ENCODE data around the gene DPH5.

DPH5 gene

GRCh38 chr1:101029184-101029583 is 3.6 kb upstream of the DPH5 start:
- DNase-seq = no peak

GRCh38 chr1:101028466-101028865 is 2.9 kb upstream of the DPH5 start:
- DNase-seq = no peak

- DNase-seq = no peak
Observed at GRCh38 chr1:101027194-101027772, 1.7 kb upstream of the DPH5 start.

- DNase-seq = no peak
Observed at GRCh38 chr1:101026430-101026788, 825 bp upstream of the DPH5 start.

GRCh38 chr1:101025283-101025656 is 314 bp downstream of the DPH5 start:
- DNase-seq = no peak

GRCh38 chr1:101022294-101022693 is 3.3 kb downstream of the DPH5 start:
- DNase-seq = no peak

GRCh38 chr1:101017448-101017847 is 8.1 kb downstream of the DPH5 start:
- DNase-seq = no peak

- DNase-seq = no peak
Observed at GRCh38 chr1:101013776-101014175, 11.8 kb downstream of the DPH5 start.

- DNase-seq = no peak
Observed at GRCh38 chr1:101008229-101008834, 17.3 kb downstream of the DPH5 start.

- no peak for DNase-seq
Observed at GRCh38 chr1:101006553-101006952, 19.0 kb downstream of the DPH5 start.

GRCh38 chr1:101005871-101006270 is 19.7 kb downstream of the DPH5 start:
- no peak for DNase-seq

GRCh38 chr1:101005183-101005582 is 20.4 kb downstream of the DPH5 start:
- no peak for DNase-seq

- no peak for DNase-seq
Observed at GRCh38 chr1:101004670-101005069, 20.9 kb downstream of the DPH5 start.

GRCh38 chr1:101004061-101004460 is 21.5 kb downstream of the DPH5 start:
- DNase-seq = no peak

- DNase-seq = no peak
Observed at GRCh38 chr1:101003012-101003650, 22.5 kb downstream of the DPH5 start.

- DNase-seq = no peak
Observed at GRCh38 chr1:101002551-101002950, 23.0 kb downstream of the DPH5 start.

- no peak for DNase-seq
Observed at GRCh38 chr1:101000131-101000873, 25.3 kb downstream of the DPH5 start.

GRCh38 chr1:100998426-100998825 is 27.2 kb downstream of the DPH5 start:
- no peak for DNase-seq

GRCh38 chr1:100995198-100995988 is 30.2 kb downstream of the DPH5 start:
- DNase-seq = no peak

GRCh38 chr1:100989306-100990077 is 36.1 kb downstream of the DPH5 start:
- no peak for DNase-seq

GRCh38 chr1:100988121-100988520 is 37.5 kb downstream of the DPH5 start:
- DNase-seq = no peak

- DNase-seq = no peak
Observed at GRCh38 chr1:100982793-100983192, 42.8 kb downstream of the DPH5 start.
